ENCODE results near the gene ST3GAL4.
"Not testable (repeated sequence)": the region's sequence is repeated elsewhere in the genome, so short reads cannot be mapped to it uniquely, and the experiment has no call there.

The ST3GAL4 gene

GRCh38 chr11:126347751-126348668, 7.5 kb upstream of the ST3GAL4 start:
- no peak for DNase-seq

GRCh38 chr11:126348806-126349582, 6.5 kb upstream of the ST3GAL4 start:
- no peak for DNase-seq

- no peak for DNase-seq
Measured at GRCh38 chr11:126350836-126351235, 4.7 kb upstream of the ST3GAL4 start.

GRCh38 chr11:126352163-126352562, 3.3 kb upstream of the ST3GAL4 start:
- no peak for DNase-seq

GRCh38 chr11:126352934-126353801, 2.3 kb upstream of the ST3GAL4 start:
- DNase-seq = no peak

- no peak for DNase-seq
Measured at GRCh38 chr11:126354631-126355323, 709 bp upstream of the ST3GAL4 start.

- DNase-seq = no peak
Measured at GRCh38 chr11:126355926-126356897, 726 bp downstream of the ST3GAL4 start.

- no peak for DNase-seq
Measured at GRCh38 chr11:126357055-126357962, 1.8 kb downstream of the ST3GAL4 start.

- no peak for DNase-seq
Measured at GRCh38 chr11:126357969-126358762, 2.7 kb downstream of the ST3GAL4 start.

- no peak for DNase-seq
Measured at GRCh38 chr11:126358763-126359160, 3.3 kb downstream of the ST3GAL4 start.

GRCh38 chr11:126359431-126360048, 4.1 kb downstream of the ST3GAL4 start:
- DNase-seq = no peak

GRCh38 chr11:126360049-126360446, 4.6 kb downstream of the ST3GAL4 start:
- no peak for DNase-seq

GRCh38 chr11:126361400-126361799, 5.9 kb downstream of the ST3GAL4 start:
- DNase-seq = no peak

- no peak for DNase-seq
Measured at GRCh38 chr11:126362879-126363655, 7.6 kb downstream of the ST3GAL4 start.

- DNase-seq = no peak
Measured at GRCh38 chr11:126363706-126364248, 8.3 kb downstream of the ST3GAL4 start.

GRCh38 chr11:126364735-126365134, 9.2 kb downstream of the ST3GAL4 start:
- not testable (repeated sequence) for DNase-seq

- DNase-seq = not testable (repeated sequence)
Measured at GRCh38 chr11:126365508-126365907, 10.0 kb downstream of the ST3GAL4 start.
